Stimulated activated CD4-positive, alpha-beta T cell treated with anti-CD3 and anti-CD28 coated beads, TNF-alpha, amount 100 ng/mL, for 4 hours (primary cell): ENCODE results near the gene TAF8.

Experiments used
- DNase-seq, 3 experiments: peaks; one replicate each; pipeline ENCODE4 v3.0.0-alpha.2; 2020; ENCODE audit warnings: low read depth in 3 of 3

TAF8 gene

GRCh38 chr6:42059743-42060142 is 9.4 kb downstream of the TAF8 start:
- DNase-seq = no peak

DNA sequence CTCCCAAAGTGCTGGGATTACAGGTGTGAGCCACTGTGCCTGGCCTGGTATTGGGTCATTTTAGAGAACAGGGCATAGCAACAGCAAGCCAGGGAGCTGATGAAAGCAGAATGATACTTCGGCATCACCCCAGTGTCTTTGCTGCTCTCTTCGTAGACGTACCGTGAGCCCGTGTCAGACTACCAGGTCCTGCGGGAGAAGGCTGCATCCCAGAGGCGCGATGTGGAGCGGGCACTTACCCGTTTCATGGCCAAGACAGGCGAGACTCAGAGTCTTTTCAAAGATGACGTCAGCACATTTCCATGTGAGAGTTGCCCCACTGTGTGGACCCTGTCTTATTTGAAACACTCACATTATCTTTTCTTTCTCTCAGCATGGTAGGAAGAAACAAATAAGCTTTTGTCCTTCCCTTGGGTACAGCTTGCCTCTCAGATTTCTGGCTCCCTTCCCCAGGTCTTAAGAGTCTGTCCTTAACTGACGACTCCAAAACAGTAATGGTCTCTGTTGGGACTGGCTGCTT is 15.9 kb downstream of the TAF8 start:
- DNase-seq = no peak

- DNase-seq = no peak
Observed at GRCh38 chr6:42068173-42068572, 17.8 kb downstream of the TAF8 start.

DNA sequence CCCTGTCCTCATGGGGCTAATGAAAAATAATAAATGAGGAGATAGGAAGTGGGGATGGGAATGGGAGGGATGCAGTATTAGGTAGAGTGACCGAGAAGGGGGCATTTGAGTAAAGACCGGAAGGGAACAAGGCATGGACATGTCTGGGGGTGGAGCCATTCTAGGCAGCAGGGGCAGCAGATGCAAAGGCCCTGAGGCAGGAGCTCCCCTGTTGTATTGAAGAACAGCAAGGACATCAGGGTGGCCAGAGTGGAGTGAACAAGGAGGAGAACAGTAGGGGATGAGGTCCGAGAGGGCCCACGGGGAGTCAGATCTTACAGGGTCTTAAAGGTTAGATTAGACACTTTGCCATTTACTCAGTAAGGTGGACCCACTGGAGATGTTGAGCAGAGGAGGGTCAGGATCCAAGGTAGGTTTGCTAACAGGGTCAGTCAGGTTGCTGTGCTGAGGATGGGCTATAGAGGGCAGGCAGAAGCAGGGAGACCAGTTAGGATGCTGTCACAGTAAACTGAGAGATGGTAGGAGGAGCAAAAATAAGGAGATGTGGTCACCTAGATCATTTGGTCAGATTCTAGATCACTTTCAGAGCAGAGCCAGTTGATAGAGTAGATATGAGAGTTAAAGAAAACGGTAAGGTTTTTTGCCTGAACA is 18.7 kb downstream of the TAF8 start:
- no peak for DNase-seq

GRCh38 chr6:42071881-42072583 is 21.7 kb downstream of the TAF8 start:
- DNase-seq = no peak

DNA sequence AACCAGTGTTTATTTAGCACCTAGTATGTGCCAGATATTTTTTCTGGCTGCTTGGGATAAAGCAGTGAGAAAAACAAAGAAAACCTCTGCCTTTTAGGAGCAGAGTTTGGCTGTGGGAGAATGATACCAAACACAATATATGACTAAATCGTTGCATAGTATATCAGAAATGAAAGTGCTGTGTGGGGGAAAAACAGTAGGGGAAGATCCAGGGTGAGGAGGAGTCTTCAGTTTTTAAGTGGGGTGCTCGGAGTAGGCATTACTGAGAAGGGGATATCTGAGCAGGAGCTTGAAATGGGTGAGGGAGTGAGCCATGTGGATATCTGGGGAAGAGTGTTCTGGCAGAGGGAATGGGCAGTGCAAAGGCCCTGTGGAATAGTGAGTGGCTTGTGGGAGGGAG is 23.0 kb downstream of the TAF8 start:
- DNase-seq = no peak

- peak; percentile 26 to 39 (median 28) for DNase-seq
Observed at GRCh38 chr6:42075159-42075838, 25.0 kb downstream of the TAF8 start.

DNA sequence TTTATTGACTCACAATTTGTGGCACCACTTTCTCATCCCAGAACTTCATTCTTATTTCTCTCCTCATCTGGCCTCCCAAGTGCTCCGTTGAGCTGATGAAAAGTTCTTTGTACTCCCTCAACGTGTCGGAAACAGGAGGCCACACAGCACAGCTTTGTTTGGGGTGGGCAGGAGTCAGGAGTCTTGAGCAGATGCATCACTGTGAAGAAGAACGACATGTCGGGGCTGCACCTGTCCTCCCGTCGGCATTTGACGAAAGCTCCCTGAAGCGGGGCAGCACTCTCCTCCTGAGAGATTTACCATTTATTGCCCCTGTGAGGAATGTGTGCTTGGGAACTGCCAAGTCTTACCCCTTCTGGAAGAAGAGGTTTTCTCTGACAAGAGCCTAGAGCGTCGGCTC is 28.1 kb downstream of the TAF8 start:
- DNase-seq = no peak

GRCh38 chr6:42079941-42080464 is 29.7 kb downstream of the TAF8 start:
- DNase-seq = no peak

GRCh38 chr6:42083530-42083929 is 33.2 kb downstream of the TAF8 start:
- DNase-seq = no peak

GRCh38 chr6:42084889-42085288 is 34.6 kb downstream of the TAF8 start:
- DNase-seq = no peak

- DNase-seq = no peak
Observed at GRCh38 chr6:42086046-42087035, 36.0 kb downstream of the TAF8 start.

- no peak for DNase-seq
Observed at GRCh38 chr6:42088101-42088591, 37.8 kb downstream of the TAF8 start.

DNA sequence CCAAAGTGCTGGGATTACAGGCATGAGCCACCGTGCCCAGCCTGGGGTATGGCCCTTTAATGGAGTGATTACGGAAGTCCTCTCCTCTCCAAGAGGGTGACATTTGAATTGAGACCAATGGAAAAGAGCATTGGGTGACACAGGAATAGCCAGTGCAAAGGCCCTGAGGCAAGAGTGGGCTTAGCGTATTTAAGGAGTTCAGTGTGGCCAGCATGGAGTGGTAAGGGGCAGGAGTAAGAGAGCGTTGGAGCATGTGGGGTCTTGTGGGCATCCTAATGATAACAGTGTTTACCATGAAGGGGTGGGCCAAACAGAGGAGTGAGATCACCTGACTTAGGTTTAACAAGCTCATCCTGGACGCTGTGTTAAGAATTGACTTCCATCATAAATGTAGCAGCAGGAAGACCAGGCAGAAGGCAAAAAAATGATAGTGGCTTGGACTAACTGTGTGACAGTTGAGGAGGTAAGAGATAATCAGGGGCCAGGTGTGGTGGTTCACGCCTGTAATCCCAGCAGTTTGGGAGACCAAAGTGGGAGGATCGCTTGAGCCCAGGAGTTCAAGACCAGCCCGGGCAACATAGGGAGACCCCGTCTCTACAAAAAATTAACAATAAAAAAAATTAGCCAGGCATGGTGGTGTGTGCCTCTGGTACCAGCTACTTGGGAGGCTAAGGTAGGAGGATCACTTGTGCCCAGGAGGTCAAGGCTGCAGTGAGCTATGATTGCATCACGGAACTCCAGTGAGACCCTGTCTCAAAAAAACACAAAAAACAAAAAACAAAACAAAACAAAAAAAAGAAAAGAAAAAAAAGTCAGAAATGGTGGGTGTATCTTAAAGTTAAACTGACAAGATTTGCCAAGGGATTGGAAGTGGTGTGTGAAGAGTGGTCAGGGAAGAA is 40.7 kb downstream of the TAF8 start:
- no peak for DNase-seq

DNA sequence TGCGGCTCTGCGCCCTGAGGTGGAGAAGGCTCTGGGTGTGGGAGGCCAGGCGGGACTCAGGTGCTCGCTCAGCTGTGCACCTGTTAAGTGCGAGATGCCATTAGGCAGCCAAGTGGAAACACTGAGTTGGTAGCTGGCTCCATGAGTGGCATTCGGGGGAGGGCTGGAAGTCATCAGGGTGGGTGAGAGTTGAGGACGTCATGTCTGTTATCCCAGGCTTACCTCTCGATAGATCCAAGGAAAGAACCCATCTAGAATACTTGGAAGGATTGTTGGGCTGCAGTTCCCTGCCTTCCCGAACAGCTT is 41.3 kb downstream of the TAF8 start:
- no peak for DNase-seq

GRCh38 chr6:42093582-42094329 is 43.4 kb downstream of the TAF8 start:
- DNase-seq = no peak

DNA sequence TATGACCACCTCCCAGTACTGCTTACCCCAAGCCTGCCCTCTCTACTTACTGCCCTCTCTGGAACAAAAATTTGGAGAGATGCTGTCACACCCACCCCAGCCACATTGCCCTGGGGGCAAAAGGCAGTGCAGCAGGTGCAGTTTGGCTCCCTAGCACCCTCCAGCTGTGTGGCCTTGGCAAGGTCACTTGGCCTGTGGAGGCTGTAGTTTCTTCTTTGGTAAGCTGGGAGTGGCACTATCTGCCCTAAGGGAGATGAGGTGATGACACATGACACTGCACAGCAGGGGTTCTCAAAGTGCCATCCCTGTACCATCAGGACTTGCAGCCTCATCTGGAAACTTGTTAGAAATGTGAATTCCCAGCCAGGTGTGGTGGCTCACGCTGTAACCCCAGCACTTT is 44.8 kb downstream of the TAF8 start:
- DNase-seq = no peak

GRCh38 chr6:42095776-42096541 is 45.6 kb downstream of the TAF8 start:
- DNase-seq = no peak
